Liver (tissue), 9 donors: Measurements from ENCODE around the gene CTSC. TPM values are rescaled to one million over a fixed set of nuclear protein-coding genes. Genes with fewer than 3 reads are reported as not detected.

Experiments
- DNase-seq: peaks from one replicate; pipeline ENCODE4 v3.0.0-alpha.2; 2017; ENCODE audit warnings: low spot score
- H3K27ac ChIP-seq, 2 donors: one replicate each; pipeline ENCODE4 v1.7.0; 2013; ENCODE audit warnings: inconsistent platforms in 2 of 2, low read length in 2 of 2, control low read depth in 1 of 2, low read depth in 1 of 2, mild to moderate bottlenecking in 1 of 2
- H3K27me3 ChIP-seq, 4 donors: one replicate each; pipeline versions ENCODE4 v1.6.1 to v1.7.0; 2013; ENCODE audit warnings: low read length in 3 of 4, inconsistent platforms in 1 of 4, mild to moderate bottlenecking in 1 of 4, moderate library complexity in 1 of 4; ENCODE audit not compliant: control insufficient read depth in 4 of 4, insufficient read depth in 4 of 4
- H3K36me3 ChIP-seq, 4 donors: one replicate each; pipeline versions ENCODE4 v1.6.1 to v1.7.0; 2013; ENCODE audit warnings: low read length in 3 of 4, mild to moderate bottlenecking in 3 of 4, low read depth in 1 of 4, moderate library complexity in 1 of 4; ENCODE audit not compliant: control insufficient read depth in 4 of 4, insufficient read depth in 3 of 4
- H3K4me1 ChIP-seq, 4 donors: one replicate each; pipeline versions ENCODE4 v1.6.1 to v1.7.0; 2013; ENCODE audit warnings: low read length in 3 of 4, mild to moderate bottlenecking in 3 of 4, moderate library complexity in 1 of 4; ENCODE audit not compliant: control insufficient read depth in 4 of 4, insufficient read depth in 4 of 4
- H3K4me3 ChIP-seq, 3 donors: one replicate each; pipeline versions ENCODE4 v1.6.1 to v1.7.0; 2013; ENCODE audit warnings: low read length in 3 of 3, control low read depth in 1 of 3, low read depth in 1 of 3, mild to moderate bottlenecking in 1 of 3
- H3K9ac ChIP-seq, 2 donors: one replicate each; pipeline ENCODE4 v1.7.0; 2013; ENCODE audit warnings: low read length in 2 of 2, mild to moderate bottlenecking in 2 of 2, moderate library complexity in 2 of 2, control low read depth in 1 of 2, low read depth in 1 of 2
- H3K9me3 ChIP-seq, 4 donors: one replicate each; pipeline versions ENCODE4 v1.6.1 to v1.7.0; 2013; ENCODE audit warnings: low read length in 3 of 4; ENCODE audit not compliant: control insufficient read depth in 4 of 4
- CTCF ChIP-seq: fragments of 150-350 bp; IDR thresholded peaks from 2 replicates; pipeline ENCODE4 v1.5.1; 2017; ENCODE audit warnings: improper control_type of control experiment, low read depth, low read length; ENCODE audit not compliant: missing input control
- EGR1 ChIP-seq, 2 donors: IDR thresholded peaks; 2 replicates each; pipeline ENCODE4 v1.6.1; 2016 to 2018; ENCODE audit warnings: antibody characterized with exemption in 2 of 2, low read depth in 2 of 2
- FOXA1 ChIP-seq: IDR thresholded peaks from 2 replicates; pipeline ENCODE4 v1.6.1; 2016; ENCODE audit warnings: antibody characterized with exemption
- FOXA2 ChIP-seq: IDR thresholded peaks from 2 replicates; pipeline ENCODE4 v1.6.1; 2016; ENCODE audit warnings: antibody characterized with exemption
- GABPA ChIP-seq, 2 donors: IDR thresholded peaks in 1 of 2; conservative IDR thresholded peaks in 1 of 2; 2 replicates each; pipeline ENCODE4 v1.6.1; 2016; ENCODE audit warnings: antibody characterized with exemption in 2 of 2, mild to moderate bottlenecking in 1 of 2, moderate library complexity in 1 of 2
- HNF4A ChIP-seq, 2 donors: conservative IDR thresholded peaks; 2 replicates each; pipeline ENCODE4 v1.6.1; 2016; ENCODE audit warnings: antibody characterized with exemption in 2 of 2, mild to moderate bottlenecking in 2 of 2
- HNF4G ChIP-seq: IDR thresholded peaks from 2 replicates; pipeline ENCODE4 v1.6.1; 2016; ENCODE audit warnings: antibody characterized with exemption
- JUND ChIP-seq, 2 donors: IDR thresholded peaks; 2 replicates each; pipeline ENCODE4 v1.6.1; 2016; ENCODE audit warnings: antibody characterized with exemption in 2 of 2
- NR2F2 ChIP-seq: IDR thresholded peaks from 2 replicates; pipeline ENCODE4 v1.6.1; 2016; ENCODE audit warnings: antibody characterized with exemption
- RAD21 ChIP-seq, 2 donors: IDR thresholded peaks; 2 replicates each; pipeline ENCODE4 v1.6.1; 2016; ENCODE audit warnings: antibody characterized with exemption in 2 of 2, mild to moderate bottlenecking in 2 of 2
- RXRA ChIP-seq, 2 donors: IDR thresholded peaks; 2 replicates each; pipeline ENCODE4 v1.6.1; 2017 to 2018; ENCODE audit warnings: antibody characterized with exemption in 2 of 2, mild to moderate bottlenecking in 1 of 2
- SP1 ChIP-seq: IDR thresholded peaks from 2 replicates; pipeline ENCODE4 v1.6.1; 2018; ENCODE audit warnings: antibody characterized with exemption, mild to moderate bottlenecking
- TAF1 ChIP-seq: conservative IDR thresholded peaks from 2 replicates; pipeline ENCODE4 v1.6.1; 2016; ENCODE audit warnings: antibody characterized with exemption, mild to moderate bottlenecking
- YY1 ChIP-seq: IDR thresholded peaks from 2 replicates; pipeline ENCODE4 v1.6.1; 2016; ENCODE audit warnings: antibody characterized with exemption, mild to moderate bottlenecking
- WGBS: extraction: QIAGEN DNeasy Blood & Tissue Kit; methylation state at CpG from one replicate; pipeline ENCODE4 v1.1.7; 2013; 5-methylcytosine and 5-hydroxymethylcytosine counted together
- polyA plus RNA-seq, 2 donors: library from polyadenylated mRNA; stranded (reverse) in 1 of 2; unstranded in 1 of 2; fragments of 200-250 nt in 1 of 2; fragments of >200 nt in 1 of 2; fragmentation: Nextera tagmentation in 1 of 2; extraction: Ambion mirVana in 1 of 2; gene quantifications; one replicate each; pipeline versions ENCODE4 v1.2.1 to v1.2.3, GENCODE V29; 2013 to 2015
- total RNA-seq, 2 donors: library from RNA; depleted of rRNA; stranded (reverse); fragments of >200 nt; gene quantifications; one replicate each; pipeline ENCODE4 v1.2.3, GENCODE V29; 2014
- TF ChIP-seq, protein P1 (sequence below): IDR thresholded peaks from 2 replicates; pipeline ENCODE4 v1.6.1; 2016; ENCODE audit warnings: antibody characterized with exemption, mild to moderate bottlenecking
- TF ChIP-seq, protein P2 (sequence below): IDR thresholded peaks from 2 replicates; pipeline ENCODE4 v1.6.1; 2016; ENCODE audit warnings: antibody characterized with exemption
- TF ChIP-seq, protein P3 (sequence below): IDR thresholded peaks from 2 replicates; pipeline ENCODE4 v1.6.1; 2016; ENCODE audit warnings: antibody characterized with exemption
- TF ChIP-seq, protein P4 (sequence below): IDR thresholded peaks from 2 replicates; pipeline ENCODE4 v1.6.1; 2016; ENCODE audit warnings: antibody characterized with exemption
- donor health status: healthy.
- donor health status: healthy.
- donor health status: healthy.
- donor health status: healthy.
- donor health status: healthy.

The CTSC gene
- total and polyA plus RNA-seq, 4 donors, result 22.4 to 68.7 (median 31.3) TPM

GRCh38 chr11:88341522-88342251 lies 4.2 kb upstream of the CTSC start:
- no peak for TF ChIP-seq JUND (IDR thresholded peaks at IDR 0.05)
- TF ChIP-seq GABPA (IDR thresholded peaks at IDR 0.05 in 1 of 2, conservative IDR thresholded peaks at IDR 0.05 in 1 of 2), result no peak
- TF ChIP-seq FOXA2, result no peak
- no peak for TF ChIP-seq HNF4A (conservative IDR thresholded peaks at IDR 0.05)
- no peak for TF ChIP-seq HNF4G
- no peak for TF ChIP-seq RAD21 (IDR thresholded peaks at IDR 0.05)
- no peak for TF ChIP-seq CTCF
- TF ChIP-seq, protein P1, sequence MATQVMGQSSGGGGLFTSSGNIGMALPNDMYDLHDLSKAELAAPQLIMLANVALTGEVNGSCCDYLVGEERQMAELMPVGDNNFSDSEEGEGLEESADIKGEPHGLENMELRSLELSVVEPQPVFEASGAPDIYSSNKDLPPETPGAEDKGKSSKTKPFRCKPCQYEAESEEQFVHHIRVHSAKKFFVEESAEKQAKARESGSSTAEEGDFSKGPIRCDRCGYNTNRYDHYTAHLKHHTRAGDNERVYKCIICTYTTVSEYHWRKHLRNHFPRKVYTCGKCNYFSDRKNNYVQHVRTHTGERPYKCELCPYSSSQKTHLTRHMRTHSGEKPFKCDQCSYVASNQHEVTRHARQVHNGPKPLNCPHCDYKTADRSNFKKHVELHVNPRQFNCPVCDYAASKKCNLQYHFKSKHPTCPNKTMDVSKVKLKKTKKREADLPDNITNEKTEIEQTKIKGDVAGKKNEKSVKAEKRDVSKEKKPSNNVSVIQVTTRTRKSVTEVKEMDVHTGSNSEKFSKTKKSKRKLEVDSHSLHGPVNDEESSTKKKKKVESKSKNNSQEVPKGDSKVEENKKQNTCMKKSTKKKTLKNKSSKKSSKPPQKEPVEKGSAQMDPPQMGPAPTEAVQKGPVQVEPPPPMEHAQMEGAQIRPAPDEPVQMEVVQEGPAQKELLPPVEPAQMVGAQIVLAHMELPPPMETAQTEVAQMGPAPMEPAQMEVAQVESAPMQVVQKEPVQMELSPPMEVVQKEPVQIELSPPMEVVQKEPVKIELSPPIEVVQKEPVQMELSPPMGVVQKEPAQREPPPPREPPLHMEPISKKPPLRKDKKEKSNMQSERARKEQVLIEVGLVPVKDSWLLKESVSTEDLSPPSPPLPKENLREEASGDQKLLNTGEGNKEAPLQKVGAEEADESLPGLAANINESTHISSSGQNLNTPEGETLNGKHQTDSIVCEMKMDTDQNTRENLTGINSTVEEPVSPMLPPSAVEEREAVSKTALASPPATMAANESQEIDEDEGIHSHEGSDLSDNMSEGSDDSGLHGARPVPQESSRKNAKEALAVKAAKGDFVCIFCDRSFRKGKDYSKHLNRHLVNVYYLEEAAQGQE, result no peak
- TF ChIP-seq RXRA (IDR thresholded peaks at IDR 0.05), result no peak
- TF ChIP-seq YY1, result no peak
- TF ChIP-seq NR2F2, result no peak
- TF ChIP-seq TAF1, result no peak
- no peak for TF ChIP-seq SP1
- TF ChIP-seq, protein P2, sequence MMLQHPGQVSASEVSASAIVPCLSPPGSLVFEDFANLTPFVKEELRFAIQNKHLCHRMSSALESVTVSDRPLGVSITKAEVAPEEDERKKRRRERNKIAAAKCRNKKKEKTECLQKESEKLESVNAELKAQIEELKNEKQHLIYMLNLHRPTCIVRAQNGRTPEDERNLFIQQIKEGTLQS, result no peak
- no peak for TF ChIP-seq EGR1 (IDR thresholded peaks at IDR 0.05; ENCODE audit: low read depth in 2 of 2)
- no peak for TF ChIP-seq FOXA1
- TF ChIP-seq, protein P3, sequence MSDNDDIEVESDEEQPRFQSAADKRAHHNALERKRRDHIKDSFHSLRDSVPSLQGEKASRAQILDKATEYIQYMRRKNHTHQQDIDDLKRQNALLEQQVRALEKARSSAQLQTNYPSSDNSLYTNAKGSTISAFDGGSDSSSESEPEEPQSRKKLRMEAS, result no peak
- TF ChIP-seq, protein P4, sequence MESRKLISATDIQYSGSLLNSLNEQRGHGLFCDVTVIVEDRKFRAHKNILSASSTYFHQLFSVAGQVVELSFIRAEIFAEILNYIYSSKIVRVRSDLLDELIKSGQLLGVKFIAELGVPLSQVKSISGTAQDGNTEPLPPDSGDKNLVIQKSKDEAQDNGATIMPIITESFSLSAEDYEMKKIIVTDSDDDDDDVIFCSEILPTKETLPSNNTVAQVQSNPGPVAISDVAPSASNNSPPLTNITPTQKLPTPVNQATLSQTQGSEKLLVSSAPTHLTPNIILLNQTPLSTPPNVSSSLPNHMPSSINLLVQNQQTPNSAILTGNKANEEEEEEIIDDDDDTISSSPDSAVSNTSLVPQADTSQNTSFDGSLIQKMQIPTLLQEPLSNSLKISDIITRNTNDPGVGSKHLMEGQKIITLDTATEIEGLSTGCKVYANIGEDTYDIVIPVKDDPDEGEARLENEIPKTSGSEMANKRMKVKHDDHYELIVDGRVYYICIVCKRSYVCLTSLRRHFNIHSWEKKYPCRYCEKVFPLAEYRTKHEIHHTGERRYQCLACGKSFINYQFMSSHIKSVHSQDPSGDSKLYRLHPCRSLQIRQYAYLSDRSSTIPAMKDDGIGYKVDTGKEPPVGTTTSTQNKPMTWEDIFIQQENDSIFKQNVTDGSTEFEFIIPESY, result no peak
- Histone ChIP-seq H3K36me3 (no peaks in the 10 kb centered on the region), H3K9ac (no peak overlapping the region), H3K27me3 (no peaks in the 10 kb centered on the region), H3K9me3 (no peaks in the 10 kb centered on the region), H3K4me1 (peaks cover 0 to 12% (median 3%) of the 10 kb centered on the region in 4 donors), H3K4me3 (no peak overlapping the region), H3K27ac (no peak overlapping the region)
- DNase-seq, result no peak
- 78% methylated on average over 4 of the region's 4 CpGs for WGBS
